HG03045 (cell line): Measurements from ENCODE around the gene ATF3.

ENCODE experiments used
- ATAC-seq: cut with Tn5 transposase; IDR thresholded peaks from one replicate; pipeline ENCODE4 v1.9.1; 2021; ENCODE audit warnings: mild to moderate bottlenecking, moderate library complexity; ENCODE audit not compliant: unreplicated experiment

ATF3 gene

DNA sequence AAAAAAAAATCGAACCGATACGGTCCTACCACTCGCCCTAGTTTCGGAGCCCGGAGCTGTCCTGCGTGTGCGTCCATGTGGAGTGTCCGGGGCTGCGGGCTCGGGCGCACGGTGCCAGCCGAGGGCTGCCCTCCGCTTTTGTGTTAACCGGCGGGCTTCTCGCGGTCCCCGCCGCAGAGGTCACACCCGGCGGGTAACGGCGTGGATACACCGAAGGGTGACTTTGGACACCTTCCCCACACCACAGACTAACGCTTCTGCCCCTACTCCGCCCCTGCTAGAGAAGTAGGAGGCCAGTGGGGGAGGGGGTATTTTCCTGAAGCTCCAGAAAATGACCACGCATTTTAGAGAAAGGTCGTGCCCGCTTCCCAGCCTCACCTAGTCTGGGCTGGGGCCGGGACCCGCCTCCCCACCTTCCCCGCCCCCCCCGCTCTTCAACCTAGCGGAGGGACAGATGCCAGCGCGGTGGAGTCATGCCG, 609 bp upstream of the ATF3 start:
- ATAC-seq = peak; percentile 6

DNA sequence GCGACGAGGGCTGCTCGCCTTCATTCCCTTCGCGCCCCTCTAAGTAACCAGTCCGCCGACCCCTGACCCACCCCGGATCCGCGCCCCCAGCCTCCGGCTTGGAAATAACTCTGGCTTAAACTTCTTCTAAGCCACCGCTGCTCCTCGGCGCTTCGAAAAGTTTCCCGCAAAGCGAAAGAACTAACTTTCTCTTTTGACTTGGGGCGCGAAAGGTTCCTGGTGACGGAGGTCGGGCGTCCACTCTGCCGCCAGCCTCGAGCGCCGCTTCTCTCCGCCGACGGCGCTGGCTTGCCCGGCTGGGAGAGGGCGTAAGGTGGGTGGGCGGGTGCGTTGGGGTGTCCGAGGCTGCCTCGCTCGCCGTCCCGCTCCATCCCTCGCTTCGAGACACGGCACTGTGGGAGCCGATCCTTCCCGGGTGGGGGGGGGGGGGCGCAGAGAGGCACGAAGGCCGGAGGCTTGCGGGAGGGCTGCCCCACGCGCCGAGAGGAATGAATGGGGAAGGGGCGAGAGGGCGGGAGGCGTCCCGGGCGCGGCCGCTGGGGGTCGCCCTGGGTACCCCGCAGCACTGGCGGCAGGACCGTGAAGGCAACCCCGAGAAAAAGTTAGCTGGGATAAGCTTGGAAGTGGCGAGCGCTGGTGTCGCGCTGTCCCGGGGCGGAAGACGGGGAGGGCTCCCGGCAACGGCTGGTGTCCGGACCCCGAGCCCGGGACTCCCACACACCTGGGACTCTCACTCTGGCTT, 569 bp downstream of the ATF3 start:
- ATAC-seq = peak; percentile 21

DNA sequence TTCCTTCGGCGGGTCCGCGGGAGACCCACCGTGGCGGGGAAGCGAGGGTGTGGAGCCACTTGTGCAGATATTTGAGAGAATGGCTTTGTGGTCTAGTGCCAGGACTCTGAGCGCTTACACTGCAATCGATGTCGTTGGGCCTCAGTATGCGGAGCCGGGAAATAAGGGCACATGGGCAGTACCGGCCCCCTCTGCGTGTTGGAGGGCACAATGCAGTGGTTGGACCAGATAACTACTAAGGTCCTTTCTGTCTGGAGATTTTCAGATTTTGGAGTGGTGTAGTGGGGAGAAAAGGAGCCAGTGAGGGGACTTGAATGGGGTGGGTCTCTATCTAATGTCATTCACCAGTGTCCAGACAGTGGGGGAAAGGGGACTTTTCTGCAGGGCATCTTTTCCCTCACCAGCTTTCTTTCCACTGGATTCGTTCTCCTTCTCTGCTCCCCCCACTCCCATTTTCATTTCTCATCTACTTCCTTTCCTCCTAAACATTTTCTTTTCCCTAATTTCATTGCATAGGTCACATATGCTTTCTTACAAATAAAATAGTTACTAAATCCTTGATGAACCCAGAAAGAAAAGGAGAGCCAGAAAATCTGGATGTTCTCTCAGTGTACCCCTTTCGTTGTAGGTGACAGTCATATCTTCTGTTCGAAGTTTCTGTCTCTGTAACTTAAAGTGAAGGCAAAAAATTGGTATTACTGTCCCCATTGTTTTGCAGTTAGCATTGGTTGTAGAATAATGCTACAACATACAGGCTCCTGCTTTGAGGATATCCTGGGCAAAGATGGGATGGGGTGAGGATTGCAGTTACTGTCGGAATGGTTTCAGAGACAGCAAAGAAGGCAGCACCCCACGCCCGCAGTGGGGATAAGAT, 1.4 kb downstream of the ATF3 start:
- no peak for ATAC-seq

DNA sequence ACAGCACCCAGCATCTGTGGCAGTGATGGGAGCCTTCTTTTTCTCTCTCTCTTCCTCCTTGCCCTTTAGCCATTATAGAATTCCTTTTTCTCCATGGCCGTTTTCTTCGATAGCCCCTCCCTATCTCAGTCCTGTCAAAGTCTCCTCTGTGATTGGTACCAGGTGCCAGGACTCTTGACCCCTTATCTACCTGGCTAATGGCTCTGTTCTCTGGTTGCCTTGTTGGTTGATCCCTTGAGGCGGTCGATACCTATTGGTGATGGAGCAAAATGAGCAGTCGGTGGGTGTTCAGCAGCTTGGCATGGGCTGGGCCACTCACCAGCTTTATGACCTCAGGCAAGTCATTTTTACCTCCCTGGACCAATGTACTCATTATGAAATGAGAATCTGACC, 2.0 kb downstream of the ATF3 start:
- ATAC-seq = no peak

DNA sequence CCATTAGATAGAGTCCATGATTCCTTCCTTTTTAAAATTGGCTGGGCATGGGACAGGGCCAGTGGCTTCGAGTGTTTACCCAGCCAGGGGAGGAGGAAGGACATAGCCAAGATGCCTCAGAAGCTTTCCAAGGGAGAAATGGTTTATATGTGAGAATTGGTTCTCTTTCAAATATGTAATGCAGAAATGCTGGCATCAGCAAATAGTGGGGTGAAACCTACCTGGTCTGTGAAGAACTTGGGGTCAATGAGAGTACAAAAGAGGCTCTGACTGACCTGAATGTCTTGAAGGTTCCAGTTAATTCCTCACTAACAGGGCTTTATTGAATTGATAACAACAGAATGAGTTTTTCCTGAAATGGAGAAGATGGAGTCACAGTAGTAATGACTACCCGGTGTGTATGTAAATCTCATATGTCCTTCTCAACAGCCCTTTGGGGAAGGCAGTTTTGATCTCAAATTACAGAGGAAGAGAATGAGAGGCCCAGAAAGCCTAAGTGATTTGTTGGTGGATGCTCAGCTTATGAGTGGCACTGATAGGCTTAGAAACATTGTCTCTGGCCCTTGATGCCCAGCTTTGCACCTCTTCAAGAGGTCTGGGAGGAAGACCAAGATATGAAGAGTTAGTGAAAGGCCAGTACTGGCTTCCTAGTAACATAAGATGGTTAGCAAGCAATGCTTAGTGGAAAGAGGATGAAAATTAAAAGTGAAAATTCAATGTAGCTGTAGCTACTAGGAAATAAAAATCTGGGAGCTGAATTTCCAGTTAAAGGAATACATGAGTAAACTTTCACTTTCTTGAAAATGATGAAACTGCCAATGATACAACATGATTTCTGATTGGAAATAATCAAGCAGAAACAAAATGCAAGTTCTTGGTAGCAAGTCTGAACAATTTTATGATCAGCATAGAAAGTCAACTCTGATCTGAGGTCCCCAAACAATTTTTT, 2.7 kb downstream of the ATF3 start:
- ATAC-seq = no peak

DNA sequence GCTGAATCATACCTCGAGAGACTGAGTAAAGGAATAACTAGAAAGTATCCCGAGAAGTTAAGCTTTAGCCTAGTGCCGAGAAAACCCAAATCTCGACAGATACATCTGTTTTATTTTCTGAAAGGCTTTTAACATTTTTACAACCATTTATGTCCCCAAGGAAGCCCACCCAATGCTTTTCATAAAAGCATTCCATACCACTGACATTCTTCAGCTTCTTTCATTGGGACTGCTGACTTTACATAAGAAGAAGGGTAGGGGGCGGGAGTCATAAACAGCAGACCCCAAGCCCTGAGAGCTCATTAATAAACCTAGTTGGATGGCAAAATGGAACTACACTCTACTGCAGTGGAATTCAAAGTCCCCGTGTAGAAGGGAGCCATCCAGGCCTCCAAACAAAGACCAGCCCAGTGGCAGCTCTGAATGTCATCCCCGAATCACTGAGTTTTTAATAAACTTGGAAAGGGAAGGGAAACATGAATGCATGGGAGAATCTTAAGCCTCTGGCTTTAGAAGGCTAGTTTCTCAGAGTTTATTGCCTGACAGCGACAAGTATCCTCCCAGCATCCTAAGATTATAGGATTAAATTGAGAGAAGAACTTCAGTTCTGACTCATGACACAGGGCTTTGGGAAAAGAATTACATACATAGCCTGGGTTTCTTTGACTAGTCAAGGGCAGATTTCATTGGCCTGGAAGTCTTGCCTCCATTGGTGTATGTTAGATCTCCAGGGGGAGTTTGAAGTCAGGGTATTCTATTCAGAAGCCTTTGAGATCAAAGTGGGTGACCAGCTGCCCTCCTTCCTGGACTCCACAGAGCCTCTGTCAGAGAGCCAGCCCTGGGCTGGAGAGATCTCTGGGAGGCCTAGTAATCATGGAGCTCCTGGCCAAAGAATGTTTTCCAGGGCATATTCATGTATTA, 3.7 kb downstream of the ATF3 start:
- ATAC-seq = no peak

DNA sequence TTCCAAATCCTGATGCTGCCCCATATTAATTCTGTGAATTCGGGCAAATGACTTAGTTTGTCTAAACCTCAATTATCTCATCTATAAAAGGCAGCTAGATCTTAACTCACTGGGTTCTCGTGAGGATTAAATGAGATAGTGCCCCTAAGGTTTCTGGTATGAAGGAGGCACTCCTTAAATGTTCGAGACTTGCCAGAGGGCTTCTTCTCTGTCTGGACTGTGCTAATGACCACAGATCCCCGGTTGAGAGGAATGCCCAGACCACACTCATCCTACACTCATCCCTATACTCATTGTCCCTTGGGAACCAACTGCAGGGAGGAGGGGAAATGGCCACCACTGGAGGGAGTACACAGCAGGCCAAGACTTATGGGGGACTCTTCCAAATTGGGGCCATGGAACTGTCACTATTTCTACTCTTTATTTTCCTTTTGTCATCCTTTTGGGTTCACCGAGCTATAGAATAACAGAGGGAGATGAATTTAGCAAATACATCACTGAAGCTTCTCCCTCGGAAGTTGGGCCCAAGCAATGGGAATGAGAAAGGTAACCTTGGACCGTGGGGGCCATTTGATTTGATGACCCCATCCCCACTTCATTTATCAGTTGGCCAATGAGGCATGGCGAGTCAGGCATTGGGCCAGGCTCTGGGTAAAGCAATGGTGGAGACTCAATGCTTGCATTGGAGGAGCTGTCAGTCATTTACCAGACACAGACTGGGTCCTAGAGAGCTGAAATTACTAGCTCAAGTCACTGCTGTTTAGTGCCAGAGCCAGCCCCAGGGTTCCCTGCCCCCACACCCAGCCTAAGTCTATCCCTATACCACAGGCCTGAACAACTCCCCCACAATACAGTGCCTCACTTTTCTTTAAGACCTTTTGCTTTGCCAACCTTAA, 5.1 kb downstream of the ATF3 start:
- ATAC-seq = no peak

DNA sequence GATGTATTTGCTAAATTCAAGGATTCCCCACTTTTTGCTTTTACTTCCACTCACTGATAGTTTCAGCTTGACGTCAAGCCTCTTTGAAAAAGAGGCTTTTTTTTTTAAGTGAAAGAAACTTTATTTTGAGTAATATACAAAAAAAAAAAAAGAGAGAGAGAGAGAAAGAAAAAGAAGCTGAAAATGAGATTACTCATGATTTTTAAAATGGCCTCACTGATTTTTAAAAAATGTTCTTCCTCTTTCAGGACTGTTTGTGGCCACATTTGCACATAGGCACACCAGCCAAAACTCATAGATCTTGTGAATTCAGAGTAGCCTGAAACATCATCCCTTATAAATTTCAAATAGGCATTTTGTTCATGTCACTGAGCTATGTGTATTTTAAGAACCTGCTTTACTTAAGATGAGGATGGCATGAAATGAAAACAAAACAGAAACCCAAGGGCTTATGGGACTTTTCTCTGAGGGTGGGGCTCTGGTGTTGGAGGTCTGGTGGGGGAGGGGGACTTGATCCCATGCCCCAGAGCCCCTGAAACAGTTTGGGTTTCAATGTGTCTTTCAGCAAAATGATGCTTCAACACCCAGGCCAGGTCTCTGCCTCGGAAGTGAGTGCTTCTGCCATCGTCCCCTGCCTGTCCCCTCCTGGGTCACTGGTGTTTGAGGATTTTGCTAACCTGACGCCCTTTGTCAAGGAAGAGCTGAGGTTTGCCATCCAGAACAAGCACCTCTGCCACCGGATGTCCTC, 6.1 kb downstream of the ATF3 start:
- no peak for ATAC-seq

DNA sequence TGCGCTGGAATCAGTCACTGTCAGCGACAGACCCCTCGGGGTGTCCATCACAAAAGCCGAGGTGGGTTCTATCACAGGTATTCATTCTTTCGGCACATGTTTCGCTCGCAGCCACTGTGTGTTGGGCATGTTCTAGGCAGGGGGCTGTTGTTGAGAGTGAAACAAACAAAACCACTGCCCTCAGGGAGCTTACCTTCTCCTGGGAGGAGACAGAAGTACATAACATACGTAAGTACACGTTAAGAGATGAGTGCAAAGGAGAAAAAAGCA, 6.6 kb downstream of the ATF3 start:
- ATAC-seq = no peak

DNA sequence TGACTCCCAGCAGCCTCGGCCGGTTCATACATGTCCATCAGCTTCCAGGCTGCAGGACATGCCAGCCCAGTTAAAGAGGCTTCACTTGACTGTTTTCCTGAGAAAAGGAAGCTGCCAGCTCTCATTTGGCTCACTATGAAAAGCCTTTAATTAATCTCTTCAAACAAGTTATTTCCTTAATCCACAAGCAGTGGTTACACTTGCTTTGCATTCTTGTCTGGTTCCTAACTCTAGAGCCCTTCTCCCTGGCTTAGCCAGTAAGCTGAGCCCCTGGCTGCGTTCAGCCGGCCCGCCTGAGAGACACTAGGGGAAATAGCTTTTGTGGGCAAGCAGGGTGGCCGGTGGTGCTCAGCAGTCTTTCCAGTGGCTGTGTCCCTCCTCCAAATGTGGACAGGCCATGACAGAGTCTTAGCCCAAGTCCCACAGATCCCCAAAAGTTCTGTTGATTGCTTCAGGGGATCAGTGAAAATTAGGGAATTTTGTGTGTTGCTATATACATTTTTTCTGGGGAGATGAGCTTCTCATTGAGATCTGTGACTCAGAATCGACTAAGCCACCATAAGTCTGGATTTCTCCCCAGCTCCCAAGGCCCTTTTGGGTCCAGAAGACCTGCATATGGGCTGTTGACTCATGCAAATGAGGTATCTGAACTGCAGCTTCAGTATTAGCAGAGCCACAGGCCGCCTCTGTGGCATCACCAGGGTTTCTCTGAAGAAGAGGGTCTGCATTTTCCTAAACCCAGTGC, 10.1 kb downstream of the ATF3 start:
- no peak for ATAC-seq

DNA sequence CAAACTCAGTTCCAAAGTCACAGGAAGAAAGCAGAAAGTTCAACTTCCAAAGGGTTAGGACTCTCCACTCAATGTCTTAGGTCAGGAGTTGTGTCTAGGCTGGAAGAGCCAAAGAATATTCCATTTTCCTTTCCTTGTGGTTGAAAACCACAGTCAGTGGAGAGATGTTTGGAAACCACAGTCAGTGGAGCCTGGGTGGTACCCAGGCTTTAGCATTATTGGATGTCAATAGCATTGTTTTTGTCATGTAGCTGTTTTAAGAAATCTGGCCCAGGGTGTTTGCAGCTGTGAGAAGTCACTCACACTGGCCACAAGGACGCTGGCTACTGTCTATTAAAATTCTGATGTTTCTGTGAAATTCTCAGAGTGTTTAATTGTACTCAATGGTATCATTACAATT, 11.7 kb downstream of the ATF3 start:
- no peak for ATAC-seq

DNA sequence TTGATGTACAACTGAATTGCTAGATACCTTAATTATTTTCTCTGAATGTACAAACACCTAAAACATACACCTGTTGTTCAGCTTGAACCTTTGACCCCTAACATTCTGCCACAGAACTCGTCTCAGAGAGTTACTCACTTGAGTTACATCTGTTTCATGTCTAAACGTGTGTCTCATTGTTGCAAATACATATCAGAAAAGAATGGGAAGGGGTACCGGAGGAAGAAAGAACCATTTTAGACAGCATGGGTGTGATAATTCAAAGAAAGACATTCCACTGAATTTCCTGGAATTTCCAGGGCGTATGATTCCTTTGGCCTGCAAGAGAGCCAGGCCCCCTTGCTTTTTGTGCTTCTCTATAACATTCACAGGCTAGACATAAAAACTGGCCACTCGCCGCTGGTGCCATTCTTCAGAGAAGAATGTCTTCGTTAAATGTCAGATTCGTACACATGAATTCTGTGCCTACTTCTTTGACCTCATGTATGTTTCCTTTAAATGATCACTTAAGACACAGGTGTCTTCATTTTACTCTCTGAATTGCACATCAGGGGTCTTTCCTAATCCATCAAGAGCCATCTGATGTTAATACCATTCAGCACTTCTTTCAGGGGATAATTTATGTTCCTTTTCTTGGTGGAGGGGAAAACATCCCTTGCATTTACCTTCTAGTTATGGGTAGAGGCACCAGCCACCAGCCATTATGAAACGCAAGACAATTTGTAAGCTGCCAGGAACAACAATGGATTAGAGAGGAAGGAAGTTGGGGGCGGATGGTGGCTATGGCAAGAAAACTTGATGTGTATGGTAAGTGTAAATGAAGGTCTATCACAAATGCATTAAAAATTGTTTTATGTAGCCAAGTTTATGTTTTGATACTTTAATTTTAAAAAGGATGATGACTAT, 12.7 kb downstream of the ATF3 start:
- ATAC-seq = no peak

DNA sequence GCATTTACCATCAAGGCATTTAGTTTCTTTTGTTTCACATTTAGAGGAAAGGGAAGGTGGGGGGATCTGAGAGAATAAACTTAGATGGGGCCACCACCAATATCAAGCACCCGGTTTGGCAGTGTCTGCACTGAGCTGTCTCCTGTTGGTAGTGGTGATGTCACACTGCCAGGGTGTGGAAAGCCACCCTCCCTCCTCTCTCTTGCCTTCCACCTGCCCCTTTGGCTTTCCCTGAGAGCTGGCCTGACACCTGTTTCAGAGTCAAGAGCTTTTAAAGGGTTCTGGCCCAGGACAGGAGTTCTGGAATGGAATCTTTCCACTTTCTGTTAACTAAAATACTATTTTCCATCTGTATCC, 13.4 kb downstream of the ATF3 start:
- no peak for ATAC-seq

DNA sequence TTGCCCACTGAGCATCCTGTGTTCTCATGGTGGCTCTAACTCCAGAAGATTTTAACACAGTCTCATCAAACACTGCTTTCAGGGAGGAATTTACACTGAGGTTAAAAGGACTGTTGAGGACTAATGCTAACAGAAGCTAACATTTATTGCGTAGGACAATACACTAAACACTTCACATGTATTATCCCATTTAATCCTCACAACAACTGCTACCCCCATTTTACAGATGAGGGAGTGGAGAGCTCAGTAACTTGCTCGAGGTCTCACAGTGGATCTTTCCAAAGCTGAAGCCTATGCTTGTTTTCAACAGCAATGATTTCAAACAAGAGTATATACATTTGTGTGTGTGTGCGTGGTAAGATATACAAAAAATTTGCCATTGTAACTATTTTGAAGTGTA, 13.9 kb downstream of the ATF3 start:
- ATAC-seq = no peak

DNA sequence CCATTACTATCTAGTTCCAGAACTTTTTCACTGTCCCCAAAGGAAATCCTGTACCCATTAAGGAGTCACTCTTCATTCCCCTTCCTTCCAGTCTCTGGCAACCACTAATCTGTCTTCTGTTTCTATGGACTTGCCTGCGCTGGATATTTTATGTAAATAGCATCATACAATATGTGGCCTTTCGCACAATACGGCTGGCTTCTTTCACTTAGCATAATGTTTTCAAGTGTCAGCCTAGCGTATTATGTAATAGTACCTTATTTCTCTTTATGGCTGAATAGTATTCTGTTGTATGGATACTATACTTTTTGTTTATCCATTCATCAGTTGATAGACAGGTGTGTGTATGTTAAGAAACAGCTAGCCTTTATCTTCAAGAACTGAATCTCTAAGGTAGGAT, 14.3 kb downstream of the ATF3 start:
- ATAC-seq = no peak

DNA sequence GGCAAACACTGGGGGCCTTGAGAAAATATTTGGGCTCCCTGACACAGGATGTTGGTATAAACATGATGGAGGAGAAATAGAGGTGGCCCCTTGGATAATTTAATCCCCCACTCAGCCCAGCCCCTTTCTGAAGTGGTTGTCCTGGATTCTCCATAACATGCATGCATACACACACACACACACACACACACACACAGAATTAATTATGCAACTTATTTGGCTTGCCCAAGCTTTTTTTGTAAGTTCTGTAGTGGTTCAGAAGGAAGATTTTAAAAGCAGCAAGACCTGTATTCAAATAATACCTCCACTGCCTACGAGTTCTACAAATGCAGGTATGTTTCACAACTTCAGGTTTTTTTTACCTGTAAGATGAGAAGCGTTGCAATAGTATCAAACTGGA, 15.0 kb downstream of the ATF3 start:
- ATAC-seq = no peak

DNA sequence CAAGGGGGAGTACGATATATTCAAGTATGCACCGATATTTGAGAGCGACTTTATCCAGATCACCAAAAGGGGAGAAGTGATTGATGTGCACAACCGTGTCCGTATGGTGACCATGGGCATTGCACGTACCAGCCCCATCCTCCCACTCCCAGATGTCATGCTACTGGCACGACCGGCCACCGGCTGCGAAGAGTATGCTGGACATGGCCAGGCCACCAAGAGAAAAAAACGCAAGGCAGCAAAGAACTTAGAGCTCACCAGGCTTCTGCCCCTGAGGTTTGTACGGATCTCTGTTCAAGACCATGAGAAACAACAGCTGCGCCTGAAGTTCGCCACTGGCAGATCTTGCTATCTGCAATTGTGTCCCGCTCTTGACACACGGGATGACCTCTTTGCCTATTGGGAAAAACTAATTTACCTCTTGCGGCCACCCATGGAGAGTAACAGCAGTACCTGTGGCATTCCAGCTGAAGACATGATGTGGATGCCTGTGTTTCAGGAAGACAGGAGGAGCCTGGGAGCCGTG, 16.5 kb downstream of the ATF3 start:
- no peak for ATAC-seq
